Measurements from ENCODE around the gene LPCAT3. TPM values are rescaled to one million over a fixed set of nuclear protein-coding genes. Genes with fewer than 3 reads are reported as not detected.

The LPCAT3 gene
- total RNA-seq, 2 donors from 2014 or later = 33.6 to 86.7 TPM

DNA sequence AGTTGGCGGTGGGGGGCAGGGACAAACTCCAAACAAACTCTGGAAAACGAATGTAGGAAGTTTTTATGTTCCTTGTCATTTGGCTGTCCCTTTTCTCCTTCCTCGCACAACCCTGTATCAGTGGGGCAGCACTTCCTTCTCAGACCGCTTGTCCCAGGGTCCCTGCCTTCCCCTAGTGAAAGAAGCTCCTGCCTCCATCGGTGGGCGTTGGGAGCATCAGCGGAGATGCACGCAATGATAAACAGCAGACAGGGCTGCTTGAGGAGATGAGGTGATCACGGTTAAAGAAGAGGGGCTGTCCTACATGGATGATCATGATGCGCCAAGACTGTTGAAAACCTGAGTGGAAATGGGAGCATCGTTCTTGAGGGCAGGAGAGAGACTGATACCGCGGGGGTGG is 42.9 kb upstream of the LPCAT3 start:
- Mint-ChIP-seq H3K27me3 (ENCODE audit: insufficient read depth) (peaks cover 2% of the 10 kb centered on the region), H3K4me3 (no peak overlapping the region), H3K9me3 (no peaks in the 10 kb centered on the region), H3K4me1 (peaks cover 14% of the 10 kb centered on the region), H3K27ac (no peak overlapping the region), H3K36me3 (ENCODE audit: low read depth) (no peaks in the 10 kb centered on the region)
- no peaks in the 10 kb centered on the region for H3K36me3 ChIP-seq (ENCODE audit: control insufficient read depth, insufficient read depth, low read length)
- no peak overlapping the region for H3K9ac ChIP-seq (ENCODE audit: extremely low read depth, low read length, poor library complexity, severe bottlenecking)
- no peak overlapping the region for H3K4me3 ChIP-seq (ENCODE audit: low read length)
- no peaks in the 10 kb centered on the region for H3K9me3 ChIP-seq (ENCODE audit: control insufficient read depth, low read length)
- H3K27ac ChIP-seq (ENCODE audit: low read depth, low read length) = no peak overlapping the region
- DNase-seq = no peak
- H3K27me3 ChIP-seq (ENCODE audit: control insufficient read depth, insufficient read depth, low read length, poor library complexity, severe bottlenecking) = no peaks in the 10 kb centered on the region
- H3K4me1 ChIP-seq (ENCODE audit: control insufficient read depth, insufficient read depth, low read length) = no peaks in the 10 kb centered on the region
- TF ChIP-seq, protein P1, sequence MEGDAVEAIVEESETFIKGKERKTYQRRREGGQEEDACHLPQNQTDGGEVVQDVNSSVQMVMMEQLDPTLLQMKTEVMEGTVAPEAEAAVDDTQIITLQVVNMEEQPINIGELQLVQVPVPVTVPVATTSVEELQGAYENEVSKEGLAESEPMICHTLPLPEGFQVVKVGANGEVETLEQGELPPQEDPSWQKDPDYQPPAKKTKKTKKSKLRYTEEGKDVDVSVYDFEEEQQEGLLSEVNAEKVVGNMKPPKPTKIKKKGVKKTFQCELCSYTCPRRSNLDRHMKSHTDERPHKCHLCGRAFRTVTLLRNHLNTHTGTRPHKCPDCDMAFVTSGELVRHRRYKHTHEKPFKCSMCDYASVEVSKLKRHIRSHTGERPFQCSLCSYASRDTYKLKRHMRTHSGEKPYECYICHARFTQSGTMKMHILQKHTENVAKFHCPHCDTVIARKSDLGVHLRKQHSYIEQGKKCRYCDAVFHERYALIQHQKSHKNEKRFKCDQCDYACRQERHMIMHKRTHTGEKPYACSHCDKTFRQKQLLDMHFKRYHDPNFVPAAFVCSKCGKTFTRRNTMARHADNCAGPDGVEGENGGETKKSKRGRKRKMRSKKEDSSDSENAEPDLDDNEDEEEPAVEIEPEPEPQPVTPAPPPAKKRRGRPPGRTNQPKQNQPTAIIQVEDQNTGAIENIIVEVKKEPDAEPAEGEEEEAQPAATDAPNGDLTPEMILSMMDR (conservative IDR thresholded peaks at IDR 0.05) = no peak
- 89 to 94% methylated on average over 11 to 13 of the region's 13 CpGs for WGBS, 2 experiments (ENCODE audit: insufficient coverage in 1 of 2, insufficient read length in 1 of 2)

DNA sequence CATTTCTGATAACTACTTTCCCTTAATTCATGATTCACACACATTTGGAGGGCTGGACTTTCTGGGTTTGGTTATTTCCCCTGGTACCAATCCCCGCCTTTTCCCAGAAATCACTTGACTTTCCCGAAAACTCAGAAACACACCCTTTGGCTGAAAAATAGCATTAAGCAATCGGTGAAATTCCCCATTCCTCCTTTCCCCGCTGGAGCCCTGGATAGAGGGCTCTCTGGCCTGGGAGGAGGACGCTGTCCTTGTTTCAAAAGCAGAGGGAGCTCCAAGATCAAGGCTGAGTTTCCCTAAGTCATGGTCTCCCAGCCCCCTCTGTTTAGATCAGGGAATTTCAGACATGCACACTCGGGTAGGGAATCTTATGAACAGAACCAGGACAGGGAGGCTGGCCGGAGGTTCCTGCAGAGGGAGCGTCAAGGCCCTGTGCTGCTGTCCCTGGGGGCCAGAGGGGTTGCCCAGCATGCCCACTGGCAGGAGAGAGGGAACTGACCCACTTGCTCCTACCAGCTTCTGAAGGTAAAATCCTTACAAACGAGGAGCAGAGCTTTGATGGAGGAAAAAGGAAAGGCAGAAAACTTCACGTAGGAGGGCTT is 42.2 kb upstream of the LPCAT3 start, which contains the start of gene C1S:
Gene C1S, plus strand, starts transcription at position 366 of the 602 bp plus-strand sequence. CDS start 1,195 bp downstream, outside the sequence.
- no peaks in the 10 kb centered on the region for H3K36me3 Mint-ChIP-seq (ENCODE audit: low read depth)
- H3K4me1 Mint-ChIP-seq = peaks cover 14% of the 10 kb centered on the region
- H3K27ac Mint-ChIP-seq = peak within 1 kb of the TSS; percentile 85
- peaks cover 5% of the 10 kb centered on the region for H3K27me3 Mint-ChIP-seq (ENCODE audit: insufficient read depth)
- Histone ChIP-seq H3K27ac (ENCODE audit: low read depth, low read length) (no peak within 1 kb of the TSS), H3K36me3 (ENCODE audit: control insufficient read depth, insufficient read depth, low read length) (no peaks in the 10 kb centered on the region), H3K4me1 (ENCODE audit: control insufficient read depth, insufficient read depth, low read length) (no peaks in the 10 kb centered on the region), H3K9me3 (ENCODE audit: control insufficient read depth, low read length) (no peaks in the 10 kb centered on the region), H3K27me3 (ENCODE audit: control insufficient read depth, insufficient read depth, low read length, poor library complexity, severe bottlenecking) (no peaks in the 10 kb centered on the region), H3K9ac (ENCODE audit: extremely low read depth, low read length, poor library complexity, severe bottlenecking) (no peak within 1 kb of the TSS), H3K4me3 (ENCODE audit: low read length) (no peak within 1 kb of the TSS)
- TF ChIP-seq, protein P1 (conservative IDR thresholded peaks at IDR 0.05) = peak; percentile 92
- H3K9me3 Mint-ChIP-seq = no peaks in the 10 kb centered on the region
- peak; percentile 89 for DNase-seq
- WGBS, 2 experiments (ENCODE audit: insufficient coverage in 1 of 2, insufficient read length in 1 of 2) = 49 to 52% methylated on average over 10 of the region's 10 CpGs
- peak within 1 kb of the TSS; percentile 29 for H3K4me3 Mint-ChIP-seq

- peaks cover 14% of the 10 kb centered on the region for H3K4me1 Mint-ChIP-seq
Observed at GRCh38 chr12:7059780-7060179, 41.5 kb upstream of the LPCAT3 start.

More at GRCh38 chr12:7059780-7060179, 41.5 kb upstream of the LPCAT3 start:
- Histone ChIP-seq H3K27me3 (ENCODE audit: control insufficient read depth, insufficient read depth, low read length, poor library complexity, severe bottlenecking) (no peaks in the 10 kb centered on the region), H3K36me3 (ENCODE audit: control insufficient read depth, insufficient read depth, low read length) (no peaks in the 10 kb centered on the region), H3K4me3 (ENCODE audit: low read length) (no peak overlapping the region), H3K9me3 (ENCODE audit: control insufficient read depth, low read length) (no peaks in the 10 kb centered on the region), H3K27ac (ENCODE audit: low read depth, low read length) (no peak overlapping the region), H3K4me1 (ENCODE audit: control insufficient read depth, insufficient read depth, low read length) (no peaks in the 10 kb centered on the region), H3K9ac (ENCODE audit: extremely low read depth, low read length, poor library complexity, severe bottlenecking) (no peak overlapping the region)
- H3K36me3 Mint-ChIP-seq (ENCODE audit: low read depth) = no peaks in the 10 kb centered on the region
- WGBS, 2 experiments (ENCODE audit: insufficient coverage in 1 of 2, insufficient read length in 1 of 2) = 95 to 98% methylated on average over 4 of the region's 4 CpGs
- peak overlapping the region; percentile 85 for H3K27ac Mint-ChIP-seq
- no peak overlapping the region for H3K4me3 Mint-ChIP-seq
- no peak for DNase-seq
- no peaks in the 10 kb centered on the region for H3K9me3 Mint-ChIP-seq
- H3K27me3 Mint-ChIP-seq (ENCODE audit: insufficient read depth) = peaks cover 6% of the 10 kb centered on the region
- TF ChIP-seq, protein P1 (conservative IDR thresholded peaks at IDR 0.05) = no peak

Measured in endodermal cell (in vitro differentiated cells).